ENCODE measurements around the gene ALG12.
"Not testable (repeated sequence)": the region's sequence is repeated elsewhere in the genome, so short reads cannot be mapped to it uniquely, and the experiment has no call there.

ALG12 gene

GRCh38 chr22:49947296-49947622 lies 29.0 kb upstream of the ALG12 start:
- H3K27ac ChIP-seq = no peak overlapping the region
- no peak for DNase-seq (ENCODE audit: low read depth, low spot score)

GRCh38 chr22:49946612-49947295 lies 28.5 kb upstream of the ALG12 start:
- H3K27ac ChIP-seq = no peak overlapping the region
- no peak for DNase-seq (ENCODE audit: low read depth, low spot score)

GRCh38 chr22:49945042-49945794 lies 27.0 kb upstream of the ALG12 start:
- not testable (repeated sequence) for DNase-seq (ENCODE audit: low read depth, low spot score); H3K27ac ChIP-seq

GRCh38 chr22:49944399-49944891 lies 26.2 kb upstream of the ALG12 start:
- H3K27ac ChIP-seq = no peak overlapping the region

GRCh38 chr22:49943771-49944398 lies 25.6 kb upstream of the ALG12 start:
- no peak for DNase-seq (ENCODE audit: low read depth, low spot score)
- H3K27ac ChIP-seq = no peak overlapping the region

More at GRCh38 chr22:49944399-49944891, 26.2 kb upstream of the ALG12 start:
- no peak for DNase-seq (ENCODE audit: low read depth, low spot score)

GRCh38 chr22:49943405-49943765 lies 25.1 kb upstream of the ALG12 start:
- no peak overlapping the region for H3K27ac ChIP-seq
- no peak for DNase-seq (ENCODE audit: low read depth, low spot score)

GRCh38 chr22:49942565-49943404 lies 24.5 kb upstream of the ALG12 start:
- H3K27ac ChIP-seq = no peak overlapping the region
- DNase-seq (ENCODE audit: low read depth, low spot score) = no peak

GRCh38 chr22:49941507-49942316 lies 23.5 kb upstream of the ALG12 start:
- no peak for DNase-seq (ENCODE audit: low read depth, low spot score)
- no peak overlapping the region for H3K27ac ChIP-seq

- no peak overlapping the region for H3K27ac ChIP-seq
- no peak for DNase-seq (ENCODE audit: low read depth, low spot score)
Measured at GRCh38 chr22:49938565-49939136, 20.4 kb upstream of the ALG12 start.

GRCh38 chr22:49937758-49938564 lies 19.7 kb upstream of the ALG12 start:
- DNase-seq (ENCODE audit: low read depth, low spot score) = no peak
- no peak overlapping the region for H3K27ac ChIP-seq

GRCh38 chr22:49936973-49937757 lies 18.9 kb upstream of the ALG12 start:
- H3K27ac ChIP-seq = no peak overlapping the region
- DNase-seq (ENCODE audit: low read depth, low spot score) = no peak

GRCh38 chr22:49936018-49936972 lies 18.1 kb upstream of the ALG12 start:
- no peak overlapping the region for H3K27ac ChIP-seq
- no peak for DNase-seq (ENCODE audit: low read depth, low spot score)

- H3K27ac ChIP-seq = no peak overlapping the region
- no peak for DNase-seq (ENCODE audit: low read depth, low spot score)
Measured at GRCh38 chr22:49935561-49935960, 17.3 kb upstream of the ALG12 start.

GRCh38 chr22:49934891-49935557 lies 16.8 kb upstream of the ALG12 start:
- DNase-seq (ENCODE audit: low read depth, low spot score) = no peak
- no peak overlapping the region for H3K27ac ChIP-seq

GRCh38 chr22:49934160-49934890 lies 16.1 kb upstream of the ALG12 start:
- DNase-seq (ENCODE audit: low read depth, low spot score) = no peak
- no peak overlapping the region for H3K27ac ChIP-seq

All from epithelial cell of prostate (primary cell).